H1 (cell line): ENCODE results near the gene OSBPL2. TPM values are rescaled to one million over a fixed set of nuclear protein-coding genes. Genes with fewer than 3 reads are reported as not detected.

Source experiments
- CTCF ChIA-PET: fragments of 300-600 bp; sonication (Branson Sonifier 250); formaldehyde crosslinking; loops from one replicate; lab custom pipeline; 2021; ENCODE audit not compliant: partially characterized antibody; lab: Charles Lee
- POLR2A ChIA-PET: fragments of 300-600 bp; sonication (Branson Sonifier 250); formaldehyde crosslinking; loops from one replicate; lab custom pipeline; 2021; ENCODE audit warnings: inconsistent platforms; ENCODE audit not compliant: partially characterized antibody; lab: Charles Lee
- DNase-seq, 2 experiments: peaks; one replicate each; pipeline versions ENCODE4 v3.0.0 to v3.0.0-alpha.2; 2010 to 2022; ENCODE audit warnings: low spot score in 2 of 2, low read depth in 1 of 2, mixed read lengths in 1 of 2
- FAIRE-seq: peaks from 2 replicates; lab custom pipeline; 2011; peaks lifted over from hg19 to GRCh38; lab: Jason Lieb, UNC
- H2AFZ ChIP-seq: 2 replicates; pipeline ENCODE4 v1.8.1; 2012; ENCODE audit warnings: low read length, inconsistent platforms
- H2AK5ac ChIP-seq: 2 replicates; pipeline ENCODE4 v1.6.1; 2013; ENCODE audit warnings: low read depth, low read length
- H2BK120ac ChIP-seq: replicated peaks from 2 replicates; pipeline ENCODE3; 2013; ENCODE audit warnings: low read depth, low read length, inconsistent platforms
- H2BK12ac ChIP-seq: 2 replicates; pipeline ENCODE4 v1.6.1; 2013; ENCODE audit warnings: low read depth, low read length
- H2BK15ac ChIP-seq: 2 replicates; pipeline ENCODE4 v1.6.1; 2013; ENCODE audit warnings: low read length
- H2BK20ac ChIP-seq: 2 replicates; pipeline ENCODE4 v1.6.1; 2013; ENCODE audit warnings: low read length
- H2BK5ac ChIP-seq: 2 replicates; pipeline ENCODE4 v1.6.1; 2013; ENCODE audit warnings: low read depth, low read length
- H3K14ac ChIP-seq: 2 replicates; pipeline ENCODE4 v1.6.1; 2013; ENCODE audit warnings: inconsistent platforms; ENCODE audit not compliant: insufficient read length
- H3K18ac ChIP-seq: 2 replicates; pipeline ENCODE4 v1.6.1; 2013; ENCODE audit warnings: low read length; ENCODE audit errors: extremely low read depth
- H3K23ac ChIP-seq: 2 replicates; pipeline ENCODE4 v1.6.1; 2013; ENCODE audit warnings: inconsistent platforms; ENCODE audit not compliant: insufficient read length
- H3K23me2 ChIP-seq: 2 replicates; pipeline ENCODE4 v1.6.1; 2013; ENCODE audit warnings: low read depth, low read length
- H3K27ac ChIP-seq: 2 replicates; pipeline ENCODE4 v1.6.1; 2011; ENCODE audit warnings: low read depth, low read length, inconsistent platforms
- H3K27me3 ChIP-seq, 4 experiments: replicated peaks in 1 of 4; 1 replicate in 1 of 4; 2 replicates in 3 of 4; pipeline versions ENCODE4 v1.6.1 to v1.8.1; 2011 to 2013; ENCODE audit warnings: low read length in 3 of 4, mild to moderate bottlenecking in 3 of 4, inconsistent platforms in 2 of 4, mixed read lengths in 2 of 4, moderate library complexity in 1 of 4; ENCODE audit not compliant: control insufficient read depth in 3 of 4, insufficient read depth in 3 of 4; ENCODE audit errors: extremely low read depth in 1 of 4
- H3K36me3 ChIP-seq, 4 experiments: 2 replicates each; pipeline versions ENCODE4 v1.6.1 to v1.8.1; 2011 to 2013; ENCODE audit warnings: mild to moderate bottlenecking in 4 of 4, low read length in 3 of 4, moderate library complexity in 2 of 4, control low read depth in 1 of 4, inconsistent platforms in 1 of 4; ENCODE audit not compliant: insufficient read depth in 4 of 4, control insufficient read depth in 2 of 4
- H3K4ac ChIP-seq: replicated peaks from 2 replicates; pipeline ENCODE3; 2013; ENCODE audit warnings: low read length, low read depth, mixed read lengths, inconsistent platforms; ENCODE audit not compliant: insufficient read length
- H3K4me1 ChIP-seq, 4 experiments: replicated peaks in 1 of 4; 1 replicate in 1 of 4; 2 replicates in 3 of 4; pipeline versions ENCODE4 v1.6.1 to v1.8.1; 2011 to 2013; ENCODE audit warnings: low read length in 3 of 4, inconsistent platforms in 2 of 4, mixed read lengths in 1 of 4; ENCODE audit not compliant: insufficient read depth in 4 of 4, control insufficient read depth in 3 of 4
- H3K4me2 ChIP-seq, 2 experiments: 2 replicates each; pipeline versions ENCODE4 v1.6.1 to v1.8.1; 2011 to 2013; ENCODE audit warnings: low read depth in 2 of 2, low read length in 2 of 2, control low read depth in 1 of 2, inconsistent platforms in 1 of 2, mild to moderate bottlenecking in 1 of 2; ENCODE audit not compliant: insufficient read depth in 1 of 2
- H3K4me3 ChIP-seq, 4 experiments: fragments of 200-600, 300-600 bp in 1 of 4; sonication (generic), shearing (Covaris generic), sonication (Bioruptor Twin) in 1 of 4; 2 replicates each; pipeline versions ENCODE4 v1.5.1 to v1.8.1; 2011 to 2016; ENCODE audit warnings: low read length in 4 of 4, low read depth in 3 of 4, control low read depth in 2 of 4, inconsistent platforms in 2 of 4, mild to moderate bottlenecking in 2 of 4, mixed read lengths in 1 of 4, moderate library complexity in 1 of 4; ENCODE audit not compliant: insufficient read depth in 2 of 4; ENCODE audit errors: extremely low read depth in 1 of 4
- H3K56ac ChIP-seq: replicated peaks from 2 replicates; pipeline ENCODE3; 2013; ENCODE audit warnings: low read depth, mild to moderate bottlenecking, mixed read lengths, low read length, inconsistent platforms; ENCODE audit not compliant: insufficient read length
- H3K79me1 ChIP-seq: 2 replicates; pipeline ENCODE4 v1.6.1; 2013; ENCODE audit warnings: low read depth, low read length, control low read depth
- H3K79me2 ChIP-seq, 2 experiments: 2 replicates each; pipeline versions ENCODE4 v1.6.1 to v1.8.1; 2012 to 2013; ENCODE audit warnings: low read length in 2 of 2, mild to moderate bottlenecking in 2 of 2, inconsistent platforms in 1 of 2; ENCODE audit not compliant: insufficient read depth in 2 of 2, control insufficient read depth in 1 of 2
- H3K9ac ChIP-seq, 4 experiments: replicated peaks in 1 of 4; 1 replicate in 1 of 4; 2 replicates in 3 of 4; pipeline versions ENCODE4 v1.6.1 to v1.8.1; 2011 to 2013; ENCODE audit warnings: low read depth in 3 of 4, low read length in 3 of 4, control low read depth in 2 of 4, mild to moderate bottlenecking in 2 of 4, moderate library complexity in 2 of 4, inconsistent platforms in 1 of 4; ENCODE audit errors: extremely low read depth in 1 of 4
- H3K9me3 ChIP-seq, 2 experiments: 2 replicates each; pipeline versions ENCODE4 v1.6.1 to v1.8.1; 2012 to 2013; ENCODE audit warnings: mild to moderate bottlenecking in 2 of 2, moderate library complexity in 2 of 2, control low read depth in 1 of 2, inconsistent platforms in 1 of 2, low read depth in 1 of 2, low read length in 1 of 2, mixed read lengths in 1 of 2; ENCODE audit not compliant: insufficient read depth in 2 of 2
- H4K20me1 ChIP-seq, 2 experiments: replicated peaks in 1 of 2; 2 replicates each; pipeline versions ENCODE3 to v1.8.1; 2011 to 2013; ENCODE audit warnings: inconsistent platforms in 2 of 2, low read length in 2 of 2, mild to moderate bottlenecking in 1 of 2; ENCODE audit not compliant: insufficient read depth in 2 of 2, control insufficient read depth in 1 of 2
- H4K5ac ChIP-seq: 2 replicates; pipeline ENCODE4 v1.6.1; 2013; ENCODE audit warnings: low read length, low read depth, mixed read lengths, inconsistent platforms; ENCODE audit not compliant: insufficient read length
- H4K8ac ChIP-seq: 2 replicates; pipeline ENCODE4 v1.8.0; 2013; ENCODE audit warnings: mild to moderate bottlenecking, moderate library complexity, low read length, inconsistent platforms; ENCODE audit not compliant: insufficient read depth; ENCODE audit errors: extremely low read depth
- H4K91ac ChIP-seq: replicated peaks from 2 replicates; pipeline ENCODE3; 2013; ENCODE audit warnings: low read length, mixed read lengths, inconsistent platforms; ENCODE audit not compliant: insufficient read length
- ATF3 ChIP-seq: IDR thresholded peaks from 2 replicates; pipeline ENCODE4 v1.6.1; 2011; ENCODE audit warnings: low read depth, mild to moderate bottlenecking, low read length; ENCODE audit not compliant: insufficient read depth
- JUN ChIP-seq: IDR thresholded peaks from 2 replicates; pipeline ENCODE4 v1.6.1; 2011; ENCODE audit warnings: low read depth, mild to moderate bottlenecking, improper control_type of control experiment, low read length
- SIX5 ChIP-seq: IDR thresholded peaks from 2 replicates; pipeline ENCODE4 v1.6.1; 2011; ENCODE audit warnings: mild to moderate bottlenecking, low read depth, low read length
- WGBS, 2 experiments: shearing (Covaris generic) in 1 of 2; methylation state at CpG; one replicate each; pipeline versions ENCODE4 v1.1.6 to v1.1.7; 2013 to 2015; ENCODE audit warnings: low lambda C conversion rate in 2 of 2, mixed read lengths in 2 of 2, inconsistent platforms in 1 of 2, low coverage in 1 of 2, missing lambda C conversion rate in 1 of 2; ENCODE audit not compliant: insufficient replicate concordance in 2 of 2, insufficient coverage in 1 of 2, insufficient read length in 1 of 2; ENCODE audit errors: extremely low coverage in 1 of 2, missing lambda C conversion rate in 1 of 2; 5-methylcytosine and 5-hydroxymethylcytosine counted together
- polyA plus RNA-seq, 7 experiments: library from polyadenylated mRNA; depleted of rRNA in 3 of 7; stranded (reverse) in 5 of 7; unstranded in 2 of 7; fragments of >200 nt in 5 of 7; fragments of 200-250 nt in 2 of 7; gene quantifications; 1 replicate in 5 of 7; 2 replicates in 1 of 7; 4 replicates in 1 of 7; pipeline versions ENCODE4 v1.2.1 to v1.2.3, GENCODE V29; 2011 to 2013; ENCODE audit warnings: missing spikeins in 2 of 7, mixed read lengths in 2 of 7
- total RNA-seq: library from RNA; stranded (reverse); fragmentation: NEBNext Ultra II Directional; extraction: Animal tissue kit (Norgen Biotek cat#: 25700); gene quantifications from 2 replicates; pipeline ENCODE4 v1.2.1, GENCODE V29; 2021

The OSBPL2 gene
- total and polyA plus RNA-seq, 2 of the 8 experiments (the other 6 are each of a cell fraction or from before 2014, with no cell fraction given) = 11.7 to 42.4 TPM

GRCh38 chr20:62326559-62326958, 88.2 kb downstream of the OSBPL2 start:
- Histone ChIP-seq H3K14ac (no peak overlapping the region), H3K23ac (no peak overlapping the region), H3K4me1 (no peaks in the 10 kb centered on the region), H2BK5ac (no peak overlapping the region), H3K23me2 (no peaks in the 10 kb centered on the region), H3K4ac (no peak overlapping the region), H3K4me2 (no peak overlapping the region), H4K8ac (no peak overlapping the region), H3K9me3 (peaks cover 0 to 6% of the 10 kb centered on the region in 2 experiments; a peak in 1 of 4 replicates), H3K56ac (no peak overlapping the region), H2BK20ac (no peak overlapping the region), H2AFZ (no peak overlapping the region), H4K91ac (no peak overlapping the region), H3K4me3 (no peak overlapping the region), H3K27ac (no peak overlapping the region; the same call in 1 of the 2 replicates), H4K5ac (no peak overlapping the region), H3K79me2 (no peaks in the 10 kb centered on the region), H3K79me1 (no peaks in the 10 kb centered on the region), H3K36me3 (peaks cover 47 to 97% (median 75%) of the 10 kb centered on the region in 4 experiments), H3K9ac (no peak overlapping the region), H3K27me3 (no peaks in the 10 kb centered on the region), H2BK120ac (no peak overlapping the region), H3K18ac (no peak overlapping the region), H4K20me1 (peaks cover 0 to 13% of the 10 kb centered on the region in 2 experiments), H2BK12ac (no peak overlapping the region), H2AK5ac (no peak overlapping the region), H2BK15ac (no peak overlapping the region)
- ChIA-PET POLR2A (interaction anchor here (0.9 to 13.3 kb wide), 8 partner anchors 10 to 65 kb away, joined by 3 to 151 read pairs (median 8); partner anchors contain the start of gene ADRM1), CTCF (interaction anchor here (1.1 to 1.5 kb wide), 3 partner anchors 10 to 56 kb away, joined by 4 to 8 read pairs (median 5); no protein-coding TSS in a partner anchor)
- 90% methylated on average over 14 of the region's 14 CpGs; no CpG with 5 or more reads in 1 of the 2 experiments for WGBS, 2 experiments
- FAIRE-seq = no peak
- no peak for DNase-seq
- TF ChIP-seq ATF3 = no peak
- no peak for TF ChIP-seq JUN
- TF ChIP-seq SIX5 = no peak
